HG03064 (cell line): ENCODE measurements around the gene CA11.
"Not testable (repeated sequence)": the region's sequence is repeated elsewhere in the genome, so short reads cannot be mapped to it uniquely, and the experiment has no call there.

Source experiments
- ATAC-seq: cut with Tn5 transposase; IDR thresholded peaks from one replicate; pipeline ENCODE4 v1.9.1; 2021; ENCODE audit warnings: low read depth; ENCODE audit not compliant: unreplicated experiment

Gene CA11

GRCh38 chr19:48670699-48671445, 24.9 kb upstream of the CA11 start:
- ATAC-seq, result no peak

DNA sequence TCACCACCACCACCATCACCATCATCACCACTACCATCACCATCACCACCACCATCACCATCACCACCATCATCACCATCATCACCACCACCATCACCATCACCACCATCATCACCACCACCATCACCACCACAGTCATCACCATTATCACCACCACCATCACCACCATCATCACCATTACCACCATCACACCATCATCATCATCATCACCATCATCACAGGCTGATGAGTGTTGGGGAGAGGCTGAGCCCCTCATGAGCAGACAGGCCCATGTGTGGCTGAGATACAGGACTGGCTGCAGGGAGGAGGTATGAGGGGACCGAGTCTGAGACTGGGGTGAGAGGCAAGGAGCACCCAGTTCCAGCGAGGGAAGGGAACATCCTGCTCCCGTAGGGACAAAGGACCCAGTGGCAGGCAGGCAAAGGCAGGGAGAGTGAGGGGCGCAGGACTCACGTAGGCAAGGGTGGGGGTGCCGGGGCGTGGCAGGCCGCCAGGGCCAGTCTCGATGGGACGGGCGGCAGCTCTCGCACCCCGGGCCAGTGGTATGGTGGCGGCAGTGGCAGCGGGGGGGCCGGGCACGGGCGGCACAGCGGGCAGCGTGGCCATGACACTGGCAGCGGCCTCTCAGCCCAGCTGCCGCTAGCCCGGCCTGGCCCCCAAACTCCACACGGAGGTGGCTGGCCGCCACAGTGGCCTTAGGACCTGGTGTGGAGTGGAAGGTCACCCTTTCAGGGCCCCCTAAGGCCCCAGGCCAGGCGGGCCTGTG, 24.1 kb upstream of the CA11 start:
- ATAC-seq, result no peak

DNA sequence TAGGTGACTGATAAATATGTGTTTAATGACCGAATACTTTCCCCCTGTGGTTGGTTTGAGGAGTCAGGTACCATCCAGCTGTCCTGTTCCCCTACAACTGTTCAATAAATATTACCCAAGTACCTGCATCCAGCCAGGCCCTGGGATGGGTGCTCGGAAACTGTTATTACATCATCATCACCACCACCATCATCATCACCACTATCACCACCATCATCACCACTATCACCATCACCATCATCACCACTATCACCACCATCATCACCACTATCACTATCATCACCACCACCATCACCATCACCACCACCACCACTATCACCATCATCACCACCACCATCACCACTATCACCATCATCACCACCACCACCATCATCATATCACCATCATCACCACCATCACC, 22.8 kb upstream of the CA11 start:
- no peak for ATAC-seq

- ATAC-seq, result no peak
These were observed 22.3 kb upstream of the CA11 start for GRCh38 chr19:48668332-48668731.

DNA sequence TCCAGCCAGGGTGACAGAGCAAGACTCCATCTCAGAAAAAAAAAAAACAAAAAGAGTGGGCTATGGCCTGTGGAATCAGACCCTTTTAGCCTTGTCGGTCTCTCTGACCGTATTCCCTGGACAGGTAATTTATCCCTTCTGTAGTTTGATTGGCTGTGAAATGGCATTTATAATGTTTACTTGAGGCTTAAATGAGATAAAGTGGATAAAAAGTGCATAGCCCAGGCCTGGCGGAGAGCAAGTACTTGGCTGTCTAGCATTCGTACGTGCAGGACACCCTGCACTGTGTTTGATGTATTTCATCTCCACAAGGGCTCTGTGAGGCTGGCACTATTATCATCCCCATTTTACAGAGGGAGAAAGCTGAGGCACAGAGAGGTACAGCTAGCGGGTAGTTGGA, 19.8 kb upstream of the CA11 start:
- no peak for ATAC-seq

- no peak for ATAC-seq
These were observed 18.5 kb upstream of the CA11 start for GRCh38 chr19:48664476-48664875.

DNA sequence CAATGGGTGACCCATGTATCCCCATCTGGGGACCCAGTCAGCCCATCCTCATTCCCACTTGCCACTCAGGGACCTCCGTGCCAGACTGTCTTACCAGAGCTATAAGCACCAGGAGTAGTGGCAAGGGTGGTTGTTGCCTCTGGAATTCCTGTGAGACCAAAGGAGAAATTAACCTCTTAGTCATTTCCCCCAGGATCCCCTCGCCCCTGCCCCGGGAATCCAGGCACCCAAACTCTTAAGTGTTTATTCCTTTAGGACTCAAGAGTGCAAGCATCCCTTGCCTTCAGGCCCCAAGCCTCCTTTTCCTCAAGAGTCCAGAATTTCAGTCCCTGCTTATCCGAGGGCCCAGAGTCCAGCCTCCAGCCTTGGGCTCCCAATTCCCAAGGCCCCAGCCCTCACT, 17.7 kb upstream of the CA11 start:
- ATAC-seq, result no peak

DNA sequence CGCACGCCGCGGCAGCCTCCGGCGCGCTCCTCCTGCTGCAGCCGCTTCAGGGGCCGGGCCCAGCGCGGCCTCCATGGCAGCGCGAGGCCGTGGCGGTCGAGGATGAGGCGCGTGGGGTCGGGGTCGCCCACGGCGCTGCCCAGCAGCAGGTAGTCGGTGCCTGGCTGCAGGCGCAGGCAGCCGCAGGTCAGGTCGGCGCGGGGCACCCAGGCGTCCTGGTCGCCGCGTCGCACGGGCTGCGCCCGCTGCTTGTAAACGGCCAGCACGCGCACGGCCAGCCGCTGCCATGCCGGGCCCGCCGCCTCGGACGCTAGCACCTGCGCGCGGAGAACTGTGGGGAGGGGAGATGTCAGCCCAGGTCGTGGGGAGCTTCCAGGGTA, 15.7 kb upstream of the CA11 start:
- no peak for ATAC-seq

DNA sequence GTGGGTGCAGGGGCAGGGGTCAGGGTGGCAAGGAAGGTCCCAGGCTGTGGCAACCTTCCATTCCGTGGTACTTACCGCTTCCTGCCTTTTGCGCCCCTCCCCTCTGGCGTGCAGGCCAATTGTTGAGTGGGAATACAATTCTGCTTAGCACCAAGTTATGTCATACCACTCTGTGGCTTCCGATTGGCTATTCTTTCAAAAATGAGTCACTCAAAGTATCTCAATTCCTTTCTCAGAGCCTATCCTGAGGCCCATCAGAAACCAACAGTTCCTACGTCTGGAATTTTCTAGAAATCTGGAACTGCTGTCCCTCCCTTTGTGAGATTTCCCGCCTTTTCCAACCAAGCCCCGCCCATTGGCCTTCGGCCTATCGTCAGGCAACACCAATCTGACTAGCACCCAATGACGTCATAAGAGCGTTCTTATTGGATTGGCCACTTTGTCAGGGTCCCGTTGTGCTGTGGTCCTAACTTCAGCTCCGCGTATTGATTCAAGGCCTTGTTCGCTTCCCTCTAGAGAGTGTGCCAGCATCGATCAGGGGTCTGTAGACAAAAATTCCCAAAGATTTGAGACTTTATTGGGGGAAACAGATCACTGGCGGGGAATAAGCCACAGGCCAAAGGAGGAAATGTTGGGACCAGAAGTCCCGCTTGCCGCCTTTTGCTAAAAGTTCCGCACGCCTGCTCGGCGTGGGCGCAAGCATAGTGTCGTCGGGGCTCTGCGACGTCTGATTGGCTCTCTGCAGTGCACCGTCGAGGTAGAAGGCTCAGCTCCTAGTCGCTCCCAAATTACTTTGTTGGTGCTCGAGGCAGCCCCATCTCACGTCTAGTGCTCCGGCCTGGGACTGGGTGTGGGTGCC, 15.1 kb upstream of the CA11 start:
- peak; percentile 59 for ATAC-seq

DNA sequence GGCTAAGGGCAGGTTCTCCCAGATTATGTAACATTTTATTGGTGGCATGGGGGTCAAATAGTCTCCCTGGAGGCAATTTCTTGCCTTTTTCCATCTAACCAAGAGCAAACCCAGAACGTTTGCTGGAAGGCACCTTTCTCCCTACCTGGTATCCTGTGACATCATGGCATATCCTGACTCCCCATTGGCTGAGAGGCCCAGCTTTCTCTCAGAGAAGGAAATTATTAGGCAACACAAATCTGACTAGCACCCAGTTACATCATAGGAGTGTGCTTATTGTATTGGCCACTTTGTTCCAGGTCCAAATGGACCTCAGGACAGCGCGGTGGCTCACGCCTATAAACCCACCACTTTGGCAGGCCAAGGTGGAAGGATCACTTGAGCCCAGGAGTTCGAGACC, 13.8 kb upstream of the CA11 start:
- no peak for ATAC-seq

DNA sequence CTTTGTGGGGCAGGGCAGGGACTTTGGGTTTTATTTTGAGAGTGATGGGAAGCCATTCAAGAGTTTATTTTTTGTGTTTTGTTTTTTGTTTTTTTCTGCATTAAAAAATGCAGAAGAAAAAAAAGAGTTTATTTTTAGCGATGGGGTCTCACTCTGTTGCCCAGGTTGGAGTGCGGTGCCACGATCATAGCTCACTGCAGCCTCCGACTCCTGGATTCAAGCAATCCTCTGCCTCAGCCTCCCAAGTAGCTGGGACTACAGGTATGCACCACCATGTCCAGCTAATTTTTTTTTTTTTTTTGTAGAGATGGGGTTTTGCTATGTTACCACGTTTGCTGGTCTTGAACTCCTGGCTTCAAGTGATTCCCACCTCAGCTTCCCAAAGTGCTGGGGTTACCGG, 12.5 kb upstream of the CA11 start:
- no peak for ATAC-seq

GRCh38 chr19:48657828-48658227, 11.8 kb upstream of the CA11 start:
- ATAC-seq, result not testable (repeated sequence)

DNA sequence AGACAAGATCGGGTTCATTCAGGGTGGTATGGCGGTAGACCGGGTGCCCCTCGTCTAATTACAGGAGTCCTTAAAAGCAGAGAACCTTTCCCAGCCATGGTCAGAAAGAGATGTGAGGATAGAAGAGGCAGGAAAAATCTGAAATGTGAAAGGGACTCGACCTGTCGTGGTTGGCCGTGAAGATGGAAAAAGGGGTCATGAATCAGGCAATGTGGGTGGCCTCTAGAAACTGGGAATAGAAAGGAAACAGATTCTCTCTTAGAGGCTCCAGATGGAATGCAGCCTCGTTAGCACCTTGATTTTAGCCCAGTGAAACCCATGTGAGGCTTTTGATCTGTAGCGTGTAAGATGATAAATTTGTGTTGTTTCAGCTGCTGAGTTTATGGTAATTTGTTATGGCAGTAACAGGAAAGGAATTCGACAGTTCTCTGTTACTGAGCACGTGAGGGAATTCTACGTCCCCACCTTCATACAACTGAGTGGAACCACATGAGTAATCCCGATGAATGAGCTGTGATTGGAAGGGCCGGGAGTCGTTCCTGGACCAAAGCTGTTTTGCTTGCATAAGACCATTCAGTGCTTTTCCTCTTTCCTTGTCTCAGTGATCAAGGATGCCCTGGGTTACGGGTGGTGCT, 11.0 kb upstream of the CA11 start:
- no peak for ATAC-seq

DNA sequence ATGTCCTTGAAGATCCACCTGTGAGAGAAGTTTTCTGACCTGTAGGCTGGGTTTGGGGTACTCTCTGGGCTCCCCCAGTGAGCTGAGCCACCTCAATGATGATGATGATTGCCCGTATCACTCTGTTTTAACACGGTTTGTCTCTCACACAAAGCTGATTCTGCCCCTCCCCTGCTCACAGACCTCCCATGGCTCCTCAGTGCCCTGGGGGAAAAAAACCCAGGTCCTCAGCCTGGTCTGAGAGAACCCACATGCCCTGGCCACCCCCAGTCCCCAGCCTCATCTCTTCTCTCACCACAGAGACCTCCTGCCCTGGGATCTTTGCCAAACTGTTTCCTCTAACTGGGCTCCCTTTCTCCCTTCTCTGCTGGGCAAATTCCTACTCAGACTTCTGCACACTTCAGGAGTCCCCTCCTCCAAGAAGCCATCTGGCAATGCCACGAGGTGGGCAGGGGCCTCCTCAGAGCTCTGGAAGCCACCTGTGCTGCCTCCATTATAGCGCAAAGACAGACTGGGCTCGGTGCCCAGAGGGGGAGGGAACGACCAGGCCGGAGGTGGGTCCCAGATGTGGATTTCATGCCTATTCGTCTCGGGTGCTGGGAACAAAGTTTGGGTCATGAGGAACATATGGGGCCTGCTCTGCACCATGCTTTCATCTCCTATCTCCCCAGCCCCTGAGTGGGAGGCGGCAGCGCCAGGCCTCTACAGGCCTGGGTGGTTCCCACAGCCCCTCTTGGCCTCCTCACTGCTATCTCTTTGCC, 8.5 kb upstream of the CA11 start:
- ATAC-seq, result no peak

- ATAC-seq, result no peak
These were observed 5.7 kb upstream of the CA11 start for GRCh38 chr19:48651683-48652048.

DNA sequence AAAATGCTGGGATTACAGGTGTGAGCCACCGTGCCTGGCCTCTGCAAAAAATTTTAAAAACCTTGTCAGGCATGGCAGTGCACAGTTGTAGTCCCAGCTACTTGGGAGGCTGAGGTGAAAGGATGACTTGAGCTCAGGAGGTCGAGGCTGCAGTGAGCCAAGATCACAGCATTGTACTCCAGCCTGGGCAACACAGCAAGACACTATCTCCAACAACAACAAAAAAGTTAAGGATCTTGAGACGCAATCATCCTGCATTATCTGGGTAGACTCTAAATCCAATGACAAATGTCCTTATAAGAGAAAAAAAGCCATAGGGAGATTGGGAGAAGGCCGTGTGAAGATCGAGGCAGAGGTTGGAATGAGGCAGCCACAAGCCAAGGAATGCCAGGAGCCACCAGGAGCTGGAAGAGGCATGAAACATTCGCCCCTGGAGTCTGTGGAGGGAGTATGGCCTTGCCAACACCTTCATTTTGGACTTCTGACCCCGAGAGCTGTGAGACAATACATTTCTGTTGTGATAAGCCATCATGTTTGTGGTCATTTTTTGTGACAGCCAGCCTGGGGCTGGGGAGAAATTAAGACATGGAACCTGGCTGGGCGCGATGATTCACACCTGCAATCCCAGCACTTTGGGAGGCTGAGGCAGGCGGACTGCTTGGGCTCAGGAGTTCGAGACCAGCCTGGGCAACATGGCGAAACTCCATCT, 5.1 kb upstream of the CA11 start:
- no peak for ATAC-seq

DNA sequence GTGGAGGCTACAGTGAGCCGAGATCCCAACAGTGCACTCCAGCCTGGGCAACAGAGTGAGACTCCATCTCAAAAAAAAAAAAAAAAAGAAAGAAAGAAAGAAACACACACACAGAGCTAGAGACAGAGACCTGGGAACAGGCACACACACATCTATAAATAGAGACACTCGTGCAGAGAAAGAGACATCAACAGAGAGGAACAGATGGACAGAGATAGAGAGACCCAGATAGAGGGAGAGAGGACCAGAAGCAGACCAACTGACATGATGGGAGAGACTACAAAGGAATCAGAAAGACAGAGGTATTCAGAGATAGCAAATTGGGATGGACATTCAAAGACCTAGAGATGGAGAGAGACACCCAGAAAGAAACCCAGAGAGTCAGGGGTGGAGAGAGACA, 2.1 kb upstream of the CA11 start:
- no peak for ATAC-seq

GRCh38 chr19:48646722-48647216, 782 bp upstream of the CA11 start:
- ATAC-seq, result no peak

DNA sequence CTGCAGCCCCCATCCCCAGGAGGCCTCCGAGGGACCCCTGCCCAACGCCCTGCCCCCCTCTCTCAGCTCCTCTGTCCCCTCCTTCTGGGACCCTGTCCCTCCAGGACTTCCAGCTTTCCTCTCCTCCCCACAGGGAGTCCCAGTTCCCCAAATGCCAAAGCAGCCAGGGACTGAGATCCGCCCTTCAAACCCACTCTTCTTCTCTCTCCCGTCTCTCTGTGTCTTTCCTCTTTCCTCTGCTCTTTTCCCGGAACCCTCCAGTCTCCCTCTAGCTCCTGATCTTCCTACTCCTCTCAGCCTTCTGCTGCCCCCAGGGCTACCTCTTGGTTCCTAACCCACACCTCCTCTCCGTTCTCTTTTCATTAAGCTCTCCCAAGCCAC, 377 bp downstream of the CA11 start:
- no peak for ATAC-seq
